HG03159 (cell line): ENCODE measurements around the gene TNRC6C.
"Not testable (repeated sequence)": the region's sequence is repeated elsewhere in the genome, so short reads cannot be mapped to it uniquely, and the experiment has no call there.

ENCODE experiments used
- ATAC-seq: cut with Tn5 transposase; IDR thresholded peaks from one replicate; pipeline ENCODE4 v1.9.1; 2021; ENCODE audit warnings: mild to moderate bottlenecking, moderate library complexity; ENCODE audit not compliant: unreplicated experiment

TNRC6C gene

GRCh38 chr17:78110363-78111015 is 152.0 kb downstream of the TNRC6C start:
- no peak for ATAC-seq

DNA sequence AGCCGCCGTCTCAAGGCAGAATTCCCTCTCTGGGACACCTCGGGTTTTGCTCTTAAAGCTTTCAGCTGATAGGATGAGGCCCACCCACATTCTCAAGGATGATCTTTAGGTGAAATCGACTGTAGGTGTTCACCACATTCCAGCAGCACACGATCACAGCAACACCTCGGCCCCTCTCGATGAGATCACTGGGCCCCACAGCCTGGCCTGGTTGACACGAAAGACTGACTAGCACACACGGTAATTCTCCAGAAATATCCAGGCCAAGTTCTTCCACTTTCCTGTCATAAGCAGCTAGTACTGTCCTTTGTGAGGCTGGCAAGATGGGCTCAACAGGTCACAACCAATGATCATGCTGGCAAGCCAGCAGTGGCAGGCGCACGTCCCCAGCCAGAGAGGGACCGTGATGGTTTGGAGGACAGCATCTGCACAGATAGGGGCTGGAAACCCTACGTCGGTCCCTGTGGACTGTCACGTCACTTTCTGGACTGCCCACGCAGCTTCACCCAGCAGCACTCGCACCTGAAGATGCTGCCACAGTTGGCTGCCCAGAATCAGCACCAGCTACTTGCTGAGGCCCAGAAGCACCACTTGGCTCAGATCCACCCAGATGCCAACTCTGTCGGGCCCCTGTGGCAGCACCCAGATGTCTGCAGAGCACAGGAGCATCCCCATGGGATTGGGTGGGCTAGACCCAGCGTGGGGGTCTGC is 152.7 kb downstream of the TNRC6C start:
- no peak for ATAC-seq

DNA sequence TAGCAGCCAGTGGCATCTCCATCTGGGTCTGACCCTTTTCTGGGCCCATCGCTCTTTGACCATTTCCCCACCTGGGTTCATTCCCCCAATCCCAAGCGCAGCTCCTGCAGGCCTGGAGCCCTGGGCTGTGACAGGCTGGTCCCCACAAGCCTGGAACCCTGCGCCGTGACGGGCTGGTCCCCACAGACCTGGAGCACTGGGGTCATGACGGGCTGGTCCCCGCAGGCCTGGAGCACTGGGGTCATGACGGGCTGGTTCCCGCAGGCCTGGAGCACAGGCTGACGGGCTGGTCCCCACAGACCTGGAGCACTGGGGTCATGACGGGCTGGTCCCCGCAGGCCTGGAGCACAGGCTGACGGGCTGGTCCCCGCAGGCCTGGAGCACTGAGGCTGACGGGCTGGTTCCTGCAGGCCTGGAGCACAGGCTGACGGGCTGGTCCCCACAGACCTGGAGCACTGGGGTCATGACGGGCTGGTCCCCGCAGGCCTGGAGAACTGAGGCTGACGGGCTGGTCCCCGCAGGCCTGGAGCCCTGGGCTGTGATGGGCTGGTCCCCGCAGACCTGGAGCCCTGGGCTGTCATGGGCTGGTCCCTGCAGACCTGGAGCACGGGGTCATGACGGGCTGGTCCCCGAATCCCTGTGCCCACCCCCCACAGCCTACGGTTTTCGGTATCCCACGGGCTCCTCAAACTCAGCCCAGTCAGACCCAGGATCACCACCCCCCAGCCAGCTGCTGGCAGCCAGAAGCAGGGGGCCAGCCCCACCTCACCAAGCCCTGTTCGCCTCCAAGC is 153.4 kb downstream of the TNRC6C start:
- no peak for ATAC-seq

DNA sequence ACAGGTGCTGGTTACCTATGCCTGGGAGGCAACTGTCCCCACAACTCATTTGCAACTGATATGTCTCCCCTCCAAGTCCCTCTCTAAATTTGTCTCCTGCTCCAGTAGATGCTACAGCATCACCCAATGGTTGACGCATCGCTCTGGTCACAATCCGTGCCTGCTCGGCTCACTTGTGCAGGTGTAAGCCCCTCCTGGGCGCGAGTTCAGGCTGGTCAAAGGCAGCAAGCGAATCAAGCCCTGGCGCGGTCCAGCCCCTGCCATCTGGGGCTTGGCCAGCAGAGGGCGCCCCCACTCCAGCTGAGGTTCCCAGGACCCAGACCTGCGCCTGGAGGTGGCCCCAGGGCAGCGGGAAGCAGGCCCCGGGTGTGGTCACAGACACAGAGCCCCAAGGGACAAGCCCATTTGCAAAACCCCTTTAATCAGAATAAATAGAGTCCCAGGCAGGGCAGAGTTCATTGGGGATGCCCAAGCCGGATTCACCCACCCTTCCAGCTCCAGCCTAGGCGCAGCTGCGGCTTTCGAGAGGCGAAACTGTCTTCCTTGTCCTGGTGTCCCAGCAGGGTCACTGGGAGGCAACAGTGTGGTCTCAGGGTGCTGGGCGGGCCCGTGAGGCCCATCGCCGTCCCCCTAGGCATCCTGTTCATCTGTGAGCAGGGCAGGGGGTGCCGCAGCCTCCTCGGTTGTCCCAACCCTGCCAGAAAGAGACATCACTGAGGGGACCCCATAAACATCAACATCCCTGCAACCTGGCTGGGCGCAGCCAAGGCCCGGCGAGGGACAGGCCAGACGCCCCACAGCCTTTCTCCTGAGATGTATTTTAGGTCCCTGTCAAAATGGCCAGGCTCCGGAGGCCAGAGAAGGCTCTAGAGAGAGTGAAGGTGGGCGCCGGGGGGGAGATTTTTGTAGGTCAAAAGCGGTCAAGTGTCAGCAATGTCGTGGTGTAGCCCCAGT is 154.3 kb downstream of the TNRC6C start:
- no peak for ATAC-seq

- ATAC-seq, result no peak
Measured at GRCh38 chr17:78113804-78114785, 155.6 kb downstream of the TNRC6C start.

DNA sequence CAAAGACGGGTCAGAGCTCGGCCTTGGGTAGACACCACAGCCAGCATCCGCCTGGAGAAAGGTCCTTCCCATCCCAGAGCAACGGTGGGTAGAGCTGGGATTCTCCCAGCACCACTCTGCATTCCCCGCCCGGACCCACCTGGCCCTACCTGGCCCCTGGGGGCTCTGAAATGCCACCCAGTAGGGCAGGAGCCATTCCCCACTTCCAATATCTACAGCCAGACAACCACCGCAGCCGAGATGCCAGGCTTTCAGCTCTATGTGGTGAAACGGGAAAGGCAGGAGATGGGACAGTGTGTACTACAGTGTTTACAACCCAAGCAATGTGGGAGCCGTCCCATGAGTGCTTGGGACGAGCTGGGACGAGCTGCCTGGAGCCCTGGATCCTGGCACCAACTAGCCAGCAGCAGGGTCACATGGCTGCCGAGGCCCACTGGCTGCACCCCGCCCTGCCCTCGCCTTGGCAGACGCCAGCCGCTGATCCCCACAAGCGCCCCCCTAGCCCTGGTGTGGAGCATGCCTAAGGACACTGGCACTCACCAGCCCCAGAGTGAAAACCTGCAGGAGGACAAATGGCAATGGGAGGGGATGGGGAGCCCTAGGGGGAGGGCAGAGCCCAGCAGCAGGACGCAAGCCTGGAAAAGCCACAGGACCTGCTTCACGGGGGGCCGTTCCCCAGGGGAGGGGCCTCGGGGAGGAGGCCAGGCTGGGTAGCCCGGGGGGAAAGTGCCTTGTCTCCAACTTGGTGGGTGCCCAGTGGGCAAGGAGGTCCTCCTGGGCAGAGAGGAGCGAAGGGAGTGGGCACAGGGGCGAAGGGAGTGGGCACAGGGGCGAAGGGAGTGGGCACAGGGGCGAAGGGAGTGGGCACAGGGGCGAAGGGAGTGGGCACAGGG is 156.6 kb downstream of the TNRC6C start:
- no peak for ATAC-seq

DNA sequence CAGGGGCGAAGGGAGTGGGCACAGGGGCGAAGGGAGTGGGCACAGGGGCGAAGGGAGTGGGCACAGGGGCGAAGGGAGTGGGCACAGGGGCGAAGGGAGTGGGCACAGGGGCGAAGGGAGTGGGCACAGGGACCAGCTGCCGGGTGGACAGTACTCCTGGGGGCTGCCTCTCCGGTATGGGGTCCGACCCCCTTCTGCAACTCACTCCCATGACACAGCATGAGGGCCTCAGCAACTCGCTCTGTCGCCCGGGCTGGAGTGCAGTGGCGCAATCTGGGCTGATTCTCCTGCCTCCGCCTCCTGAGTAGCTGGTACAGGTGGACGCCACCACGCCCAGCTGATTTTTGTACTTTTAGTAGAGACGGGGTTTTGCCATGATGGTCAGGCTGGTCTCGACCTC is 157.3 kb downstream of the TNRC6C start:
- not testable (repeated sequence) for ATAC-seq

DNA sequence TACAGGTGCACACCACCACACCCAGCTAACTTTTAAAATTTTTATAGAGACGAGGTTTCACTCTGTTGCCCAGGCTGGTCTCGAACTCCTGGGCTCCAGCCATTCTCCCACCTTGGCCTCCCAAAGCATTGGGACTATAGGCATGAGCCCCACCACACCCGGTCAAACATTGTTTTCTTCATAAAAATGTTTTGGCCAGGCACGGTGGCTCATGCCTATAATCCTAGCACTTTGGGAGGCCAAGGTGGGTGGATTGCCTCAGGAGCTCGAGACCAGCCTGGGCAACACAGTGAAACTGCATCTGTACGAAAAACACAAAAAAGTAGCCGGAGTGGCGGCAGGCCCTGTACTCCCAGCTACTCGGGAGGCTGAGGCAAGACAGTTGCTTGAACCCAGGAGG is 157.9 kb downstream of the TNRC6C start:
- ATAC-seq, result no peak

DNA sequence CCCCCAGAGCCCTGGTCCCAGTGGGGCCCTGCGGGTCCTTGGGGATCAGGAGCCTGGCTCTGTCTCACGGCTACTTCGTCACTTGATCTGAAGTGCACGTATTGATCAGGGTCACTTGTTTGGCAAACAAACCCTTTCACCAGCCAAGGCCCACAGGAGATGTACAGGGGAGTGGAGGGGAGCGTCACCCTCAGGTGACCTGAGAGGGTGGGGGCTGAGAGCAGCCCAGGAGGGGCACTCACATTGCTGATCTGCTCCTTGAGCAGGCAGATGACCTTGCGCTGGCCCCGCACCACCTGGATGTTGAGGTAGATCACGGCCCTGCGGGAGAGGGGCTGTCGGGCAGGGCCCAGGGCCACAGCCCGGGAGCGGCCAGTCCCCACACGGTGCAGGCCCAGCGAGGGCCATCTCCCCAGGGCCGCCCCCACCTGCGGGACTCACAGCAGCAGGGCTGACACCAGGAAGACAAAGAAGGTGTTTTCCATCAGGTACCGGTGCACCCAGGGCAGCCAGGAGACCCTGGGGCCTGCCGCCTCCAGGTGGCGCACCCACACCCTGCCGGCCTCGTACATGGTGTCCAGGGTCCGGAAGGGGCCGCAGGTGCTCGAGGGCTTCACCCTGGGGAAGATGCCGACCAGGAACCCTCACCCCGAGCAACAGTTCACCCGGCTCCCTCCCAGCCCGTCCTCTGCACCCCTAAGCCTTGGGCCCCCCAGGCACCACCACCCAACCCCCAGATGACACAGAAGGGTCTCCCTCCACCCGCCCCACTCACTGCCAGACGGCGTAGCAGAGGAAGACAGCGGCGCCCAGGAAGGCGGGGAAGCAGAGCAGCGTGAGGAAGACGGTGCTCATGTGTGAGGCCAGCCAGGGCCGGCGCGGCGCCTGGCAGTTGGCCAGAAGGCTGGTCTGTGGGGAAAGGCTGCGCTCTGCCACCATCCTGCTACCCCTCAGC is 158.8 kb downstream of the TNRC6C start:
- no peak for ATAC-seq

DNA sequence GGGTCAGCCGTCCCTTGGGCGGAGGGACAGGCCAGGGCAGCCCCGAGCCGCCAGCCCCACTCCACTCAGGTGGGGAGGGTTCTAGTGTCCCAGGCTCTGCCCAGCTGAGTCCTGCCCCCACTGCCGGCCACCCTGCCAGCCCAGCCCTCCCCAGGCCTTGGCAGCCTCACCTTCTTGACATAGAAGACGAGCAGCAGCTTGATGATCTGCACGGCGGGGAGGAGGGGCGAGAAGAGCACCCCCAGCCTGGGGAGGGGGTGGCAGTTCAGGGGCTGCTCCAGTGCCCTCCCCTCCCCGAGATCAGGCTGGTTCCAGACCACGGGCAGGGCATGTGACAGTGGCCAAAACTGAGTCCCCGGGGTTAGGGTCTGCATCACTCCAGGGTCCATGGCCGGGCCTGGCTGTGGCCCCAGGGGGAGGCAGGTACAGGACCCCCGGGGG is 160.3 kb downstream of the TNRC6C start:
- no peak for ATAC-seq

GRCh38 chr17:78120537-78120936 is 162.0 kb downstream of the TNRC6C start:
- no peak for ATAC-seq

- no peak for ATAC-seq
Measured at GRCh38 chr17:78120971-78121800, 162.7 kb downstream of the TNRC6C start.

GRCh38 chr17:78121801-78122215 is 163.3 kb downstream of the TNRC6C start:
- ATAC-seq, result no peak

DNA sequence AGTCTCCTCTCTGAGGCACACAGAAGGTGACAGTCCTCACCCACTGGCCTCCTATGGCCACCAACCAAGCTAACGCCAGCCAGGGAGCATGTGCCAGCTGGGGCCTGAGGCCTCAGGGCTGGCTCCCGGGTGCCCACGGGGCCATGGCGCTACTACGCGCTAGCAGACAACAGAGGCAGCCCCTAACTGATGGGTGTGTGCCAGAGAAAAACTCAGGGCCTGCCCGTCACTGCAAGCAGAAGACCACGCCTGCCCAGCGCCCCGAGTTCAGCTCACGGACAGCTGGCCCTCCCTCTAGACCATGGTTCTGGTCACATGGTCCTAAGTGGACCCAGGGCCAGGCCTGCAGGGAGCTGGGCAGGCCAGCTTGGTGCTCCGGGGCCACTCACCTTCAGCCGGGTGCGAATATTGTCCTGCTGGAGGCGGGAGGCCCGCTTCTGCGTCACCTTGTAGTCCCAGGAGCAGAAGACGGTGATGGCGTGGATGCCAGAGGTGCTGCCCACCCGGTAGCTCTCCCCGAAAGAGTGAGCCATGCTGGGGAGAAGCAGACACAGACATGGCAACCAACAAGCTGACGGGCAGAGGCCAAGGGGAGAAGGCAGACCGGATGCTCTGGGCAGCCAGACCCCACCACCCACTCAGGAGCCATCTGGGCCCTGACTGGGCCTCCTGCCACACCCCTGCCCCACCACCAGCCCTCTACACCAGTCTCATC is 163.9 kb downstream of the TNRC6C start:
- ATAC-seq, result no peak

DNA sequence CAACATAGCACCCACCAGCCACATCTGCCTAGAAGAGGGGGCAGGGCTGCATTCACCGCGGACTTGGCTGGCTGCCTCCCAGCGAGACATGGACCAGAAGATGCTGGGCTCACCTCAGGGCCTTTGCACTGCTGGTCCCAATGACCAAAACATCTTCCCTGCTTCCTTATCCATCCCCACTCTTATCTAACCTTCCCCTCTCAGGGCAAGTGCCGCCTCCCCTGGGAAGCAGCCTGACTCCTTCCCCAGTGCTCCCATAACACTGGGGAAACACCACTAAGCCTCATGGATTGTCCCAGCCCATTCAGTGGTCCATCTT is 164.4 kb downstream of the TNRC6C start:
- no peak for ATAC-seq
